NCI-H345 treated with DMSO at 0.1 percent for 48 hours (cell line): ENCODE results near the gene IFNA16.
"Not testable (repeated sequence)": the region's sequence is repeated elsewhere in the genome, so short reads cannot be mapped to it uniquely, and the experiment has no call there.

Source experiments
- DNase-seq: peaks from one replicate; lab custom pipeline; 2025; ENCODE audit not compliant: unreplicated experiment; lab: John Stamatoyannopoulos, UW

IFNA16 gene

DNA sequence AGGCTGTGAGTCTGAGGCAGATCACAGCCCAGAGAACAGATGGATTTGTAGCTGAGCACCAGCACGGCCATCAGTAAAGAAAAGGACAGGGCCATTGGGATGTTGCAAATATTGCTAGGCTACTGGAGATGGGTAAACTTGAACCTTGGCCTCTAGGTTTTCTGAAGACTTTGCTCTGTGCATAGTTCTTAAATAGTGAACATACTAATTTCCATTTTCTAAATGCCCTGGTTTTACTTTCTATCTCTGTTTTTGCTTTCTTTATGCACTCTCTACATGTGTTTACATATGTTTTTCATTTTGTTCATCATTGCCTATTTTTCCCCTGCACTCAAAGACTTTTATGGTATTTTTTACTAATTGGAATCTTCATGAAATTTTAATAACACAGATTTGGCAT, at the start of gene IFNA16:
Gene IFNA16 (minus strand): TSS at position 101 of the 400 bp plus-strand sequence. CDS start 6 bp downstream, at position 95.
- not testable (repeated sequence) for DNase-seq

DNA sequence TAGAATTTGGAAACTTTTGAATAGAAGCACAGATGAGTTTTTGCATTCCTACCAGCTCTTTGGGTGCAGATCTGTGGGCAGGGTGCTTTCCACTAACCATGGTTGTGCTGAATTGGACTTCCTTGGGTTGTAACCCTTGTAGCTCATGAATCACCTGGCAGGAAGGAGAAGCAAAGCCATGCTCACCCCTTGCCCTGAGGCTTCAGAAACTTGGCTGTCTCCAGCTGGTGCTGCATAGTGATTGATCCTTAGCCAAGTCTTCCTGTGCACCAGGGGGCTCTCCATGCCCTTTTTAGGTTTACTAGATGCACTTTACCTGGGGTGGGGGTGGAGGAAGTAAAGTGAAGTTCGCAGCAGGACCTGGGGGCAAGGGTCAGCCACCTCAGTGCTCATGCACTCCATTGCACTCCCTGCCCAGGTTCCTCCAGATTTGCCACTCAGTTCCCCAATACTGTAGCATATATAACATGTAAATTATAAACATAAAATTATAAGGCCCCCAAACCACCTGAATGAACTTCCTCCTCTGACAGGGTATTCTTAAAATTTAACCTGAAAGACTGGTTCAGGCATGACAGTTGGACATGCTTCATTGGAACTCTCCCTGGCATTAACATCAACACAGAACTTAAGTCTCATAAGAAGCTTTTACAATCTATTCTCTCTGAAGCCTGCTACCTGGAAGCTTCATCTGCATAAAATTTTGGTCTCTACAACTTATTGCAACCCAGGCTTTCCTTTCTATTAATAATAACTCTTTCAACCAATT, 48.5 kb upstream of the IFNA16 start:
- DNase-seq = no peak

- DNase-seq = no peak
These were observed 38.6 kb upstream of the IFNA16 start for GRCh38 chr9:21255538-21256212.

DNA sequence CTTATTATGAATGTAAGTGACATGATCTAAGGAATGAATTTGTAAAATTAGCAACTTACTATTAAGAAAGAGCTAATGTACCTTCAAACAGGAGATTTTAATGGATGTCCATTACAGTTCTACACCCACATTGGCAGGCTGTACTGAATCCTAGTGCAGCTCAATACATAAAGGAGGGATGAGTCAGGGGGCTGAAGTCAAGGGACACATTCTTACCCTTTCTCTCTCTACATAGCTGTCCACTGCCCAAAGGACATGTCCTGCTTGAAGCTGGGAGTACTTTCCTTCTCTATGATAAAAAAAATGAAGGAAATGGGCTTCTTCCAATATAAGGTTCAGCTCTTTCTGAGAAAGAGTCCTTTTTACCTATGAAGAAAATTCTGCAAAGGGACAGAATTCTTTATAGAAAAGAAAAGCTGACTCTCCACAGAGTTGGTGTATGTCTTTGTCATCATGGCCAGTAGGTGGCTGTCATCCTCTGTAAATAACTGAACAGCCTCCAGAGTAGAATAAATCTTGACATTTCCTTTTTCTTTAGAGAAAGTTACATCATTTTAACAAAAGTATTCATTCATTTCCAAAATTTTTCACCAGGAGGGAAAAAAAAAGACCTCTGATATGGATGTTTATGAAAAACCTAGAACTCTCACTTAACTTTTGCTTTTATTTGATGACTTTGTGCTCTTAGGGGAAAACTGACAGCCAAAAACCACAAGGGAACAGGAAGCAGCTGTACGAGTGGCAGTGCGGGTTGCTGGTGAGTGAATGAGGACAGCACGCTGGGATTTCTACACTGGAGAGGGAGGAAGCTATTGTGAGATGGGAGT, 35.8 kb upstream of the IFNA16 start:
- no peak for DNase-seq

- DNase-seq = no peak
These were observed 34.5 kb upstream of the IFNA16 start for GRCh38 chr9:21251638-21252037.

- DNase-seq = no peak
These were observed 34.1 kb upstream of the IFNA16 start for GRCh38 chr9:21251190-21251589.

DNA sequence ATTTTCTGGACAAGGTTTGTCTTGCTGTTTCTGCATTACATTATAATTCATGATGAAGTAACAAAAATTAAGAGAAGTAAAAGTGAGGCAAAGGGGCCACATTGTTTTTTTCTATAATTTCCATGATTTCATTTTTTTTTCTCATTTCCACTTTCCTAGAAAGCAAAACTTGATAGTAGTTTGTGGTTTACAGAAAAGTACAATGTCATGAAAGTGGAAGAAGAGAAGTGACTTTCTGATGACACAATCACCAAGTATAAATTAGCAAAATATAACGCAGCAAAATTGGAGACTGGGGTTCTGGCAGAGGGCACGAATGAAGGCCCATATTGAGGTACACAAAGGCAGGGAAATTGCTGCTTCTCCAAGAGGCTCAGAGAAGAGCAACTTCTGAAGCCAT, 27.7 kb upstream of the IFNA16 start:
- no peak for DNase-seq

DNA sequence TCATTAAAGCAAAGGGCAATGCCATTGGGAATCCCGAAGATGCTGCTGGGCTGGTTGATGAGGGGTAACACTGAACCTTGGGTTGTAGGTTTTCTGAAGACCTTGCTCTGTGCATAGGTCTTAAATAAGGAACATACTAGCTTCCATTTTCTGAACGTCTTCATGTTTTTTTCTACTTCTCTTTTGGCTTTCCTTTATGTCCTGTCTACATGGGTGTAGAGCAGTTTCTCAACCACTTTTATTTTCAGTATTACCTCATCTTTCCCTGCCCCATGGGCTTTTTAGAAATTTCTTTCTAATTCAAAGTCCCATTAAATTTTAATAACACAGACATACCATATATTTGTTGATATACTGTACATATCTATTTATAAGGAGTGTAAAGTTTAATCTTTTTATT, 22.8 kb upstream of the IFNA16 start, which contains the start of gene IFNA14:
Gene IFNA14 (minus strand): TSS at position 95 of the 400 bp plus-strand sequence. CDS start 70 bp downstream, at position 25.
- DNase-seq = no peak

- DNase-seq = not testable (repeated sequence)
These were observed 19.2 kb upstream of the IFNA16 start for GRCh38 chr9:21236360-21236714.

DNA sequence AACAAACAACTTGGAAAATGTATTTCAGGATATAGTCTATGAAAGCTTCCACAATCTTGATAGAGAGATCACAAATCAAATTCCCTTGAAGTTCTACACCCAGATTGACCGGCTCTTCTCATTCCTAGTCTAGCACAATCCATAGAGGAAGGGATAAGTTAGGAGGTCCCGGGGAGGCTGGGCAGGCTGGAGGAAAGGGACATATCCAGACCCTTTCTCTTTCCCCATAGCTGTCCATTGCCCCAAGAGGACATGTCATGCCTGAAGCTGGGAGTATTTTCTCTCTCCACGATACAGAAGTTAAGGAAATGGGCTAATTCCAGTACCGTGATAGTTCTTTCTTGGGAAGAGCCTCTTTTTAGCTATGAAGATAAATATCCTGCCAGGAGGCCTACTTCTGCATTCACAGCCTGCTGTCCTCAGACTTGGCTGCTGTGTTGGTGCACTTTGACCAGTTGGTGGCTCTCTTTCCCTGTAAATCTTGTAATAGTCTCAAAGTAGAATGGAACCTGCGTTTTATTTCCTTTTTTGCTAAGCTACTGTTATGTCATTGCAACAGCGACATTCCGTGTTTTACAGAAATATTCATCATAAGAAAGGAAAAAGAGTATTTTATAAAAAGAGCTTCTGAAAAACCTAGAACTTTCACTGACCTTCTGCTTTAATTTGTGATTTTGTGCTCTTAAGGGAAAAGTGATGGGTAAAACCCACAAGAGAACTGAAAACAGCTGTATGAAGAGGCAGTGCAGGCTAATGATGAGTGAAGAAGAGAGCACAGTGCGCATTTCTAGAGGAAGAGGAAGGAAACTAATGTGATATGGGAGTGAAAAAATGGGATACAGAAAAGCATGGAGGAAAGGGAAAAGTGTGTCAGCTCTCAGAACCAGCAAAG, 18.6 kb upstream of the IFNA16 start:
- DNase-seq = not testable (repeated sequence)

DNA sequence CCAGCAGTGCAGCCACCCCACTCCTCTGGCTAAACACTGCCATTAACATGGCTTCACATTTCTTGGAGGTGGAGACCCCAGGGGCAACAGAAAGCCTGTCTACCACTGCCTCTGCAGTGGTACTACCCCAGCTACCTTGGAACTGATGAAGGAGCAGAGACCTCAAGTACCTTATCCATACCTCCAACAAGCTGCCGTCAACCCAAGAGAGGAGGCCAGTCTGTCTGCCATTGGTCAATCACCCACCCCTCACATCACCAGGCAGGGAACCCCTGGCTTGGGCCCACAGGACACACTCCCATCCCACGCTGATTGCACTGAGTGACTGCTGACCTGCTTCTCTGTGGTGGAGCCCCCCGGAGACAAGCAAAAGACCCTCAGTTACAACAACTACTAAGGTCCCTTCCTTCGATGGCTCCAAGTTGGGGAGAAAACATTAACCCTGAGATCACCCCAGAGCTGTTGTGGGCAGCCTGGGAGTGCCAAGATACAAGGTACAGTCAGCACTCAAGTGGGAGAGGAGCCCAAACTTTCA, 17.1 kb upstream of the IFNA16 start:
- no peak for DNase-seq

DNA sequence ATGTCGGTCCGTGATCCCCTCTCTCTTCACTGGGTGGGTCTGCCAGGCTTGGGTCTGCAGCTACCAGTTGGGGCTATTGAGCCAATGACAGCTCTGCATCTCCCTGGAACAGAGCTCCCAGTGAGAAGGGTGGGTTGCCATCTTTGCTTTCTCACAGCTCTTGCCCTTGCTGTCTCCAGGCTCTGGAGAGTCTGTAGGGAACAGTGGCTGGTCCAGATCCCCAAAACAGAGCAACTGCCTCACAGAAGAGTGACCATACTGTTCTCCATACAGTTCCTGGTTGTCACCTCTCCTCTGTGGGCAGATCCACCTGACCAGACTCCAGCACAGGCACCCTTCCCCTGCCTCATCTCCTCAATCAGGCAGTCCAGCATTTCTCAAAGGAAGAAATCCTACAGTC, 16.1 kb upstream of the IFNA16 start:
- no peak for DNase-seq

DNA sequence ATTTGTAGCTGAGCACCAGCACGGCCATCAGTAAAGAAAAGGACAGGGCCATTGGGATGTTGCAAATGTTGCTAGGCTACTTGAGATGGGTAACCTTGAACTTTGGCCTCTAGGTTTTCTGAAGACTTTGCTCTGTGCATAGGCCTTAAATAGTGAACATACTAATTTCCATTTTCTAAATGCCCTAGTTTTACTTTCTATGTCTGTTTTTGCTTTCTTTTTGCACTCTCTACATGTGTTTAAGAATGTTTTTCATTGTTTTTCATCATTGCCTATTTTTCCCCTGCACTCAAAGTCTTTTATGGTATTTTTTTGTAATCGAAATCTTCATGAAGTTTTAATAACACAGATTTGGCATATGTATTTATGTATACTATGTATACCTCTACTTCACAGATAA, 11.0 kb upstream of the IFNA16 start, which contains the start of gene IFNA17:
Gene IFNA17 (minus strand): TSS at position 101 of the 400 bp plus-strand sequence. CDS start 49 bp downstream, at position 52.
- no peak for DNase-seq

GRCh38 chr9:21213411-21214326, 3.4 kb downstream of the IFNA16 start:
- not testable (repeated sequence) for DNase-seq

- DNase-seq = not testable (repeated sequence)
These were observed 5.0 kb downstream of the IFNA16 start for GRCh38 chr9:21212160-21212559.

GRCh38 chr9:21210782-21211181, 6.3 kb downstream of the IFNA16 start:
- DNase-seq = not testable (repeated sequence)

- DNase-seq = no peak
These were observed 6.8 kb downstream of the IFNA16 start for GRCh38 chr9:21210311-21210710.

DNA sequence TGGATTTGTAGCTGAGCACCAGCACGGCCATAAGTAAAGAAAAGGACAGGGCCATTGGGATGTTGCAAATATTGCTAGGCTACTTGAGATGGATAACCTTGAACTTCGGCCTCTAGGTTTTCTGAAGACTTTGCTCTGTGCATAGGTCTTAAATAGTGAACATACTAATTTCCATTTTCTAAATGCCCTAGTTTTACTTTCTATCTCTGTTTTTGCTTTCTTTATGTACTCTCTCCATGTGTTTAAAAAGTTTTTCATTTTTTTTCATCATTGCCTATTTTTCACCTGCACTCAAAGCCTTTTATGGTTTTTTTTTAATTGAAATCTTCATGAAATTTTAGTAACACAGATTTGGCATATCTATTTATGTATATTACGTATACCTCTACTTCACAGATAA, 10.1 kb downstream of the IFNA16 start, which contains the start of gene IFNA10:
Gene IFNA10 (minus strand): TSS at position 101 of the 400 bp plus-strand sequence. CDS start 46 bp downstream, at position 55.
- not testable (repeated sequence) for DNase-seq

- no peak for DNase-seq
These were observed 11.9 kb downstream of the IFNA16 start for GRCh38 chr9:21205204-21205603.
